GM19395 (cell line): ENCODE results near the gene BAD.
"Not testable (repeated sequence)": the region's sequence is repeated elsewhere in the genome, so short reads cannot be mapped to it uniquely, and the experiment has no call there.

Experiments
- ATAC-seq: cut with Tn5 transposase; IDR thresholded peaks from one replicate; pipeline ENCODE4 v1.9.1; 2021; ENCODE audit warnings: mild to moderate bottlenecking, moderate library complexity; ENCODE audit not compliant: unreplicated experiment

The BAD gene

DNA sequence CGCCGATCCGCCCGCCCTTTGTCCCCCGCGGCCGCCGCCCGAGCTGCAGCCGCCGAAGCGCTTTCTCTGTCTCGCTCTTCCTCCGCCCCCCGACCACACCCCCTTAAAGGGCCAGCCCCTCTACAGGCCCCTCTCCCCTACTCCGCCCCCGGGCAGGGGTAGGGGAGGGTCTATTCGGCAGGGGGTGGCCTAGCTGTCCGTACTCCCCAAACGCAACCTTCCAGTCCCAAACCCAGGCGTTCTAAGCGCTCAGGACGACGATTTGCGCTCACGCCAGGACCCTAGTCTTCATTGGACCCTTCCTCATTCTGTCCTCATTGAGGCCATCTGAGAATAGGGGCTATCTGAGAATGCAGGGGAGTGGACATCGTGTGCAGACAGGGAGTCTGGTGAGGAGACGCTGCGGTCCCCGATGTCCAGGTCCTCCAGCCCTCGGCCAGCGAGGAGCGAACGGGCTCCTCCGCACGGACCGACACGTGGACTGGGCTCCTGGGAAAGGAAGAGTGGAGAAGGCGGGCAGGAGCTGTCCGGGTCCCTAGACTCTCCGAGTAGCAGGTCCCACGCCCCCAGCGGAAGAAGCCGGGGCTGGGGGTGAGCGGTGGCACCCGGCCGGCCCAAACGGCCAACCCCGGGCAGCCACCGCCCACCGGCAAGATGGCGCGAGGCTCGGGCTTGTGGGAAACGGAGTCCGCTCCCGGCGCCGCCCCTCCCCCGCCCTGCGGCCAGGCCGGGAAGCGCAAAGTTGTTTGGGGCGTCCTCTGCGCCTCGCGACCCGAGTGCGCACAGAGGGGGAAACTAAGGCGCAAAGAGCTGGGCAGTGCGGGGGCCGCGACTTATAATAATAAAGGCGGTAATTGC is 37.4 kb downstream of the BAD start, which contains the start of gene PPP1R14B:
Gene PPP1R14B, minus strand, starts transcription at position 73 of the 858 bp plus-strand sequence. CDS start 270 bp downstream, outside the sequence.
- peak; percentile 46 for ATAC-seq

DNA sequence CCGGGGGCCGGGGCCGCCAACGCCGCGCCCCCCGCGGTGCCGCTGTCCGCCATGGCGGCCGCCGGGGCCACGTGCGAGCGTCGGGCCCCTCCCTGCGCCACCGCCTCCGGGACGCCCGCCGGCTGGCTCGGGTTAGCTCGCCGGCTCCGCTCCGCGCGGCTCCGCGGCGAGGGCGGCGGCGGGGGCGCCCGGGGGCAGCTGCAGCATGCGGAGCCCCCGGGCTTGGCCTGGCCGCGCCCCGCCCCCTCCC is 37.9 kb downstream of the BAD start:
- not testable (repeated sequence) for ATAC-seq

DNA sequence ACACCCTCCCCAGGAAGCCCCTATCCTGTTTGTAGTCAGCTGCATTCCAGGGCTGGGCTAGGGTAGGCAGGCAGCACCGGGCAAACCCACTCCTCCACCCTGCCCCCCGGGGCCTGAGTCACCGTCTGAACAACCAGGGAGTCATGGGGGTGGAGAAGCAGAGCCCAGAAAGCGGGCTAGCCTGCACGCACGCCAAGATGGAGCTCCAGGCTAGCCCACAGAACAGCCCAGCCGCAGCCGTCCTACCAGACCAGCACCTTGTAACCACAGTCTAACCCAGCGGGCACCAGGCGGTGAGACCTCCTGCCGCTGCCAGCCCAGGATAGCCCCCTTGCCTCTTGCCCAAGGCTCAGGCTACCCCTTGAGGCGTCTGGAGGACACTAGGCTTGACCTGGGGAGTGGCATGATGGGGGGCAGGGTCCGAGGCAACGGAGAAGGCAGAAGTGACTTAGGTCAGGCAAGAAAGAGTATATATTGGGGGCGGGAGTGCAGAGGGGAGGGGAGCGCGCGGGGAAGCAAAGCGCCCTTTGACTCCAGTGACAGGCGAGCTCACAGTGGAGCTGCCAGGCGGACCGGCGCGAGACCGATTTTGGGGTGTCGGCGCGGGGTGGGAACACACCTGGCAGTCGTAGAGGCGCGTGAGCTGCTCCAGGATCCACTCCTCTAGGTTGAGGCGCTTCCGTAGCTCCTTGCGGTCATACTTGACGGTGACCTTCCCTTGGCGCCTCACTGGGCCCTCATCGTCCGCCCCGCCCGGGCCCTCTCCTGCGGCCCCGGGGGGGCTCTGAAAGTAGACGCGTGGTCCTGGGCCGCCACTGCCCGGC is 38.5 kb downstream of the BAD start:
- ATAC-seq, result no peak

DNA sequence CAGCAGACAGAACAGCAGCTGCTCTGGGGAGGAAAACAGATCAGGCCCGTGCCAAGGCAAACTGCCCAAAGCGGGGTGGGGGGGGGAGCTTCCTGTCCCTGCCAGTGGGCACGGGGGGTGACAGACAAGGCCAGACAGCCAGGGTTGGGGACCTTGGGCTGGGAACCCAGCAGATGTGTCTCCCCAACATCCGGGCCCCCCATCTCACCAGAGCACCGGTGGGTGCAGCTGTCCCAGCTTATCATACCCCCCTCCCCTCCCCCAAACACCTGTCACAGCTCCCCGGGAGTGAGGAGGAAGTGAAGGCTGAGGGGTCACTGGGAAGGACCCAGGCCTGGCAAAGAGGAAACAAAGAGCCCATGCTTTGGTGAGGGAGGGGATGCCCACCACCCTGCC is 39.1 kb downstream of the BAD start:
- no peak for ATAC-seq

DNA sequence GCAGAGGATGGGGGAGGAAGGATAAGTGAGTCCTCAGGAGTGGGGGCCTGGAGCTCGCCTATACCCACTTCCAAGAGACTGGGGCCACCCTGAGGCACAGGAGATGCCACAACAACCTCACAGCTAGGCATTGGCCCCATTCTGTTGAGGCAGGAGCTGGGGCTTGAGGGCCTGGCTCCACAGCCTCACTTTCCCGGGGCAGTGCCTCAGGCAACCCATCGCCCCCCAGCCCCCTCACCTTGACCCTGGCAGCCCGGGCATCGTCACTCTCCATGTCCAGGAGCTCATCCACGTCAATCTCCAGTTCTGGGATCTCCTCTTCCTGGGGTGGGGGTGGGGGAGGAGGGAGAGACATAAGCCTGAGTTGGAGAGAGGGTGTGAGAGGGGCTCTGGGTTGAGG is 39.5 kb downstream of the BAD start:
- ATAC-seq, result no peak

DNA sequence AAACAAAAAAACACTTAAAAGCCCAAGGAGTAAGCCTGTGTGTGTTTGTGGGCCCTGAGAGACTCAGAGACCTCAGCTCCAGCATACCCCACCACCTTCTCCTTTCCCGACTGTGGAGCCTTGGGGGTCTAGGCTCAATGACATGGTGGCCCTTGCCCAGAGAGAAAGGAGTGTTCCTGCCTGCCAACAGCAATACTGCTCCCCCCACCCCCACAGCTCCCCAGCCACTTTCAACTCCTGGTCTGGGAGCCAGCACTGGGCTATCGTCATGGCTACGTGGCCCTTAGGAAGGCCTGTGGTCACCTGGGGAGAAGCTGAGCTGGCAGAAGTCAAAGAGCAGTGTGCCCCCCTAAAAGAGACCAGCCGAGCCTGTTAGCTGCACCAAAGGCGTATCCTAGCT is 40.4 kb downstream of the BAD start:
- no peak for ATAC-seq

DNA sequence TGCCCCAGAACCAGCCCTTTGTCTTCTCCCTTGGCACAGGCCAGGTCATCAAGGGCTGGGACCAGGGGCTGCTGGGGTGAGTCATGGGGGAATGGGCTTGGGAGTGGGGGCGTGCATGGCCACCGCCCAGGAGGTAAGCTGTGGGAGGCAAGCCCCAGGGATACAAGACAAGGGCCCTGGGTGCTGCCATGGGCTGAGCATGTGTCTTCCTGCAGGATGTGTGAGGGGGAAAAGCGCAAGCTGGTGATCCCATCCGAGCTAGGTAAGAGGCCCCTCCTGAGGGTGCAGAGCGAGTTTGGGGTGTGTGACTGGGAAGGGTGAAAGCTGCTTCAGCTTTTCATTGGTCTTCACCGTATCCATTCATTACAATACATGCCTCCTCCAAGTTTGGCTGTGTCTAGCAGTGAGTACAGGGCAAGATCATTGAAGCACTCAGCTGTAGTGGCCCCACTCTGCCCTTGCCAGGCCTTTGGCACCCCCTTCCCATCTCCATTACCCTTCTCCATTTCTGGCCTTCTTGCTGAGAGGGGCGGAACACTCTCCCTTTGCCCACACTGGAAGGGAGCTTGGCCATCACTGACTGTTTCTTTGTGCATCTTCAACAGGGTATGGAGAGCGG is 41.1 kb downstream of the BAD start:
- no peak for ATAC-seq

DNA sequence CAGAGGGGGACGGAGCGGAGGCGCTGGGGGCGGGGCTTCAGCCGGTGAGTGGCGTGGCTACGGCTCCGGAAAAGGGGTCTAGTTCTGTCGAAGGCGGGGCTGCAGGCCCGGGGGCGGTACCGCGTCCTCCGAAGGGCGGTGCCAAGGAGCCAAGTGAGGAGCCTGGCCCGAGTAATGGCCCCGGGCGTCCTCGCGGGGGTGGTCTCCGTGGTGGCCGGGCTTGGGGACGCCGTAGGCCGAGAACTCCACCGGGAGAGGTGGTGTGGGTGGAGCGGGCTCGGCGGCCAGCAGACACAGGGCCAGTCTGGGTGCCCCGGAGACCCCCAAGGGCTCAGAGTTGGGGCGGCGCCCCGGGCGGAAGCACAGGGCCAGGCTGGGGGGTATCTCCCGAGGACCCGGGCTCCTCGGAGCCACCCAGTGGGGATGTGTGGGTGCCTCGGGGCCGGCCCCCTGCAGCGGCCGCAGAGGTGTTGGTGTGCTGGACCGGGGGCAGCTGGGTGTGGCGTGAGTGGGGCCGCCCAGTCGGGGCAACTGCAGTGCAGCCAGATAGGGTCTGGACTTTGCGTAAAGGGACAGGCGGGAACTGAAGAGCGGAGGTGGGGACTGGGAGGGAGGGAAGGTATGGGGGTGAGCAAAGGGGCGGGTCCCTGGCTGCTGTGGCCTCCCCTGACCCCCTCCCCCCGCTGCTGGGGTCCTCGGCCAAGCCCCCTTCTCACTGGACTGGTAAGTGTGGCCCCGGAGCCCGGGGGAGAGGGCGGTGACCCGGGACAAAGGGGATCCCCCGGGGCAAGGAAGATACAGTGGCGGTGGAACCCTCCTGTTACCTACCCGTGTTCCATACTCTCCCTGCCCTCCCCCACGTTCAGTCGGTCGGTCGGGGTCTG is 42.7 kb downstream of the BAD start:
- peak; percentile 13 for ATAC-seq

DNA sequence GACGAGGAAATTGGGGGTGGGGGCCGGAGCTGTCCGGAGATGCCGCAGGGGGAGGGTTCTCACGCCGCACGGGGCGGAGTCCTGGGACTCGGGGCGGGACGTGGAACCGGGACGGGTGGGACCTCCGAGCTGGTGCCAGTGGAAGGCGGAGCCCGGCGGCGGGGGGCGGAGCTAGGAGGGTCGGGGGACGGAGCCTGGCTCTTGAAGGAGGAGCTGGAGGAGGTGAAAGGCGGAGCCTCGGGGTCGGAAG is 43.3 kb downstream of the BAD start:
- peak; percentile 69 for ATAC-seq

DNA sequence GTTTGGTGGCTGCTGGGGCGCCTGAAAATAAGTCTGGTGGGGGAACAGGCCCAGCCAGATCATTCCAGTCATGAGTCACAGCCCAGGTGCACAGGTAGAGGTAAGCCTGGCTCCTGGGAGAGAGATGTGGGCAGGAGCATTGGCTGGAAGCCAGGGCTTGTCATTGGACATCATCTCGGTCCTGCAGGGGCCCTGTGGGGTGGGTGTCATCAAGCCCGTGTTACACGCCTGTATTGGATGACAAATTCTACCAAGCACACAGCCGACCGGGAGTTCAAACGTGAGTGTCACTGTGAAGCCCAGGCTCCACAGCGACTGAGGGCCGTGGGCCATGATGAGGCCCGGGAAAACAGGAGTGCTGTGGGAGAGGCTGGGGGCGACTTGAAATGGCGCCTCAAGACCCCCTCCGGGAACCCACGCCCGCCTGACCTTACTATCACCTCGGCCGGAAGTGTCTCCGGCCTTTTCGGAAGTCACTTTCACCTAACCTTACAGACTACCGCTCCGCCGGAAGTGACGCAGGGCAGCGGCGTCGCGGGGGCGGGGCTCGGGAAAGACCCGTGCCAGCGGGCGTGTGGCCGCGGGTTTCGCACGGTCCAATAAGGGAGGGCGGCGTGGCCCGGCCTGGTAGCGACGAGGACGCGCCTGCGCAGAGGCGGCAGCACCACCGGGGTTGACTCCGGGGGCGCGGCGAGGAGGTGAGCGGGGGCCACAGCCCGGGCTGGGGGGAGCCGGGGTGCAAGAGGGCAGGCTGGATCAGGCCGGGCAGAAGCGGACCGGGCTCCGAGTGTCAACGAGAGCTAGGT is 43.8 kb downstream of the BAD start, which contains the start of gene FKBP2:
Gene FKBP2, plus strand, starts transcription at position 661 of the 806 bp plus-strand sequence. CDS start 1,293 bp downstream, outside the sequence.
- ATAC-seq, result peak; percentile 45

DNA sequence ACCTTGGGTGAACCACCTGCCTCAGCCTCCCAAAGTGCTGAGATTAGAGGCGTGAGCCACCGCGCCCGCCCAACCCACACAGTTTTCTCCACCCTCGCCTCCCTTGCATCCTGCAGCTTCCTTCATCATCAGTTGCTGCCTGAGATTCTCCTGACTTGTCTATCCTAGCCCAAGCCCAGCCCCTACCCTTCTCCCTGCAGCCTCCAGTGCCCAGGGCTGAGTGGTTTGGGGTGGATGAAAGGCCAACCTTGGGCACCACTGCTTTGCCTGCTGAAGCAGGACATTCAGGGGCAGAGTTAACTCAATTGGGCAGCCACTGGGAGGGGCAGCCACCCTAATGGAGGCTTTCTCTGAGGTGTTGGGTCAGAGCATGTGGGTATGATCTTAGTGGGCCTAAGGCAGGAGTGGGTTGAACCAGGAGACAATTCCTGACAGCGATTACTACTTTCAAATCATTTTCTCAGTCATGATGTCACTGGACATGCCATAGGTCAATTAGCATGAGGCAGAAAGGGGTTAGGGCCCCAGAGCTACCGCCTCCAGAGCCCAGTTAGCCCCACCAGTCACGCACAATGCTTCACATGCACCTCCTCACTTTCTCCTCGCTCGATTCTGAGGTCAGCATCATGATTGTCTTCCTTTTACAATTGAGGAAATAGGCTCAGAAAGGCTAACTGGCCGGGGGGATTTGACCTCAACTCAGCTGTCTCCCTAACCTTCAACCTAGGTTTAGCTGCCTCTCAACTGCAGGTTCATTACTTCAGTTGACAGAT is 44.6 kb downstream of the BAD start:
- ATAC-seq, result no peak

DNA sequence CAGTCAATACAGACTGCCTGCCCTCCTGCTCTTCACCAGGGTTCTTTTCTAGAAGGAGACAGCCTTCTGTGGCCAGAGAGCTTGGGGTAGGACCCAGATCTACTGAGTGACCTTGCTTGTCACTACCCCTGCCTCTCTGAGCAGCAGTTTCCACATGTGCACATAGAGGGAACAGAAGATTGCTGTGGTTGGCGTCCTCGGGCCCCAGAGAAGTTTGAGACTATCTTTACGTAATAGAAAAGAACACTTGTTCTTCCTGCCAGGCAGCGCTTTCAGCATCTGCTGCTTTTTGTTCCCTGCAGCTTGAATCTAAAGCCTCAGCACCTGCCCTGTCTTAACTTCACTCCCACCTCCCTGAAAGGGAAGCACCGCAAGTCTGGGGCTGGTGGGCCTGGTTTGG is 45.5 kb downstream of the BAD start:
- ATAC-seq, result no peak

DNA sequence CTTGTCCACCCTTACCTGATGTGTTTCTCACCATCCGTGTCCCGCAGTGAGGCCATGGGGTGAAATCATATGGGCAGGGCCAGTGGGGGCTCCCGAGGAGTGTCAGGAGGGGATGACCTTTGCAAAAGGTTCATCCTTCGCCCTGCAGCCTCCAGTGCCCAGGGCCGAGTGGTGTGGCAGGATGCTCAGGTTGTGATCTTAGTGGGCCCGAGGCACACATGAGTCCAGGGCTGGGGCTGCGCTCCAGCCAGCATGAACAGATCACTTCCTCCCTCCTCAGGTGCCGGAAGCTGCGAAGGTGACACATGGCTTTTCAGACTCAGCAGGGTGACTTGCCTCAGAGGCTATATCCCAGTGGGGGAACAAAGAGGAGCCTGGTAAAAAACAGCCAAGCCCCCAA is 46.4 kb downstream of the BAD start:
- ATAC-seq, result no peak

DNA sequence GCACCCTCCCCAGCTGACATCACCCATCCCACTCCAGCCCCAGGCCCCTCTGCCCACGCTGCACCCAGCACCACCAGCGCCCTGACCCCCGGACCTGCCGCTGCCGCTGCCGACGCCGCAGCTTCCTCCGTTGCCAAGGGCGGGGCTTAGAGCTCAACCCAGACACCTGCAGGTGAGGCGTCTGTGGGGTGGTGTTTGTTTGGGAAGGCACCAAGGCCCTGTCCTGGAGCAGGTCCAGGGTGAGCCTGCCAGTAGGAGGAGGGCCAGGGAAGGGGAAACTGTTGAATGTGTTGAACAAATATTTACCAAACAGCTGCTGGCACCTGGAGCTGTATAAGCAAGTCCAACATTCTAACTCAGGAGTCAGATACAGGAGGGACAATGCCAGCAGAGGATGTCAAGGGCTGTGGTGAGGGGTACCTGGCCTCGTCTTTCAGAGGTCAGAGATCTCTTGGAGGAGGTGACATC is 46.9 kb downstream of the BAD start:
- ATAC-seq, result no peak

DNA sequence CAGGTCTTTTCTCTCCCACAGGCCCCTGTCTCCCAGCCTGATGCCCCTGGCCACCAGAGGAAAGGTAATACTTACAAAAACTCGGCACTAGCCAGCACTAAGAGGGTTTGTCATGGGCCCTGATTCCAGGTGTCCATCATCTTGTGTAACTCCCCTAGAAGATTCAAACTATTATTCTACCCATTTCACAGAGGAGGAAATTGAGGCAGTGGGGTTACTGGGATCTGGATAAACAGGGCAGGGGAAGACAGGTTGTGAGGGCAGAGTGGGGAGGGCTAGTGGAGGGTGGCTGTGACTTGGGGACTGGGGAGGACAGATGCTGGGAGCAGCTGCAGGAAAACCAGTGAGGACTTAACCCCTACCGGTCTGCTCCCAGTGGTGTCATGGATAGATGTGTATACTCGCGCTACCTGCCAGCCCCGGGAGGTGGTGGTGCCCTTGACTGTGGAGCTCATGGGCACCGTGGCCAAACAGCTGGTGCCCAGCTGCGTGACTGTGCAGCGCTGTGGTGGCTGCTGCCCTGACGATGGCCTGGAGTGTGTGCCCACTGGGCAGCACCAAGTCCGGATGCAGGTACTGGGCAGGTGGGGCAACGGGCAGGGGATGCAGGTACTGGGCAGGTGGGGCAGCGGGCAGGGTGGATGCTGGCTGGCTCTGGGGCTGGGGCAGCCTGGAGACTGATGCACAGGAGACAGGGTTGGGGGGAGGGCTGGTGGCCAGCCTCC is 48.9 kb downstream of the BAD start:
- ATAC-seq, result no peak

DNA sequence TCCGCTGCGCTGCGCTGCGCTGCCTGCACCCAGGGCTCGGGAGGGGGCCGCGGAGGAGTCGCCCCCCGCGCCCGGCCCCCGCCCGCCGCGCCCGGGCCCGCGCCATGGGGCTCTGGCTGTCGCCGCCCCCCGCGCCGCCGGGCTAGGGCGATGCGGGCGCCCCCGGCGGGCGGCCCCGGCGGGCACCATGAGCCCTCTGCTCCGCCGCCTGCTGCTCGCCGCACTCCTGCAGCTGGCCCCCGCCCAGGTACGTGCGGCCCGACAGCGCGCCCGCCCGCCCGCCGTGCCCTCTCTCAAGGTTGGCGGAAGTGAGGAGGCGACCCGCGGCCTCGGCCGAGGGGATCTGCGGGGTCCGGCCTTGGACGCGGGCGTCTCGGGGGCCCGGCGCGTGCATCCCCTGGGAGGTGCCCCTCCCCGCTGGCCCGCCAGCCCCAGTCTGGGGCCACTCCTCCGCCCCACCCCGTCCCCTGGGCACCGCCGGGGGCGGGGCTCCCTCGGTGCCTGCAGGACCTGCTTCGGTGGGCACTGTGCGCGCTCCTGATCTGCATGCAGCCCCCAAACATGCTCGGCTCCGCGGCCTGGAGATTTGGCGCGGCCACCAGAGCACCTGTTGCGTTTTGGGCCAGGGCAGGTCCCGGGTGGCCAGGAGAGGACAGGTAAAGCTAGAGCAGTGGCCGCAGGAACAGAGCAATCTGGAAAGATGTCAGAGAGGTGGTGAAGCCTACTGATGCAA is 49.7 kb downstream of the BAD start:
- no peak for ATAC-seq

DNA sequence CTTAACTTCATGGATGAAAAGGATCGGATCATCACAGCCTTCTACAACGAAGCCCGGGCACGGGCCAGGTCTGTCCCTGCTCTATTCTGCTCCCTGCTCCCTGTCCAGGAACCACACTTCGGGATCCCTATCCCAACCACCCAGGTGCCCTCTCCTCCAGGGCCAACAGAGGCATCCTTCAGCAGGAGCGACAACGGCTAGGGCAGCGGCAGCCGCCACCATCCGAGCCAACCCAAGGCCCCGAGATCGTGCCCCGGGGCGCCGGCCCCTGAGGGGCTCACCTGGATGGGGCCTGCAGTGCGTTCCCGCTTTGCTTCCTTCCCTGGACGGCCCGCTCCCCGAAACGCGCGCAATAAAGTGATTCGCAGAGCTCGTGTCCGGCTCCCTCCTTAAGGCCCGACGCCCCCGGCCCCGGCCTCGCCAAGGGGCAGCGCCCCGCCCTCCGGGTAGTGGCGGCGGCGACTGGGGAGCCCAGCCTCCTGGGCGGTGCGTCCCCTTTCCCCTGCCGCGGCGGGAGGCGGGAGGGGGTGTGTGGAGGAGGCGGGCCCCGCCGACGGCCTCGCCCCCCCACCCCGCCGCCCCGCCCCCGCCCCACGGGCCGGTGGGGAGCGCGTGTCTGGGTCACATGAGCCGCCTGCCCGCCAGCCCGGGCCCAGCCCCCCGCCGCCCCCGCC is 50.4 kb downstream of the BAD start, which contains the start of gene VEGFB:
Gene VEGFB, plus strand, starts transcription at position 672 of the 674 bp plus-strand sequence. CDS start 250 bp downstream, outside the sequence.
- no peak for ATAC-seq
